SU-DHL-6 (cell line): ENCODE measurements around the gene GNG7.

Source experiments
- CTCF ChIP-seq: fragments of 200-600 bp; sonication (generic); IDR thresholded peaks from one replicate; pipeline ENCODE4 v1.5.1; 2017; ENCODE audit warnings: antibody characterized with exemption, mild to moderate bottlenecking, low read length, moderate library complexity; ENCODE audit not compliant: insufficient read depth, poor library complexity, severe bottlenecking
- EZH2phosphoT487 ChIP-seq: fragments of 200-600 bp; sonication (generic), shearing (Covaris generic); conservative IDR thresholded peaks from 2 replicates; pipeline ENCODE4 v1.6.1; 2018; ENCODE audit warnings: mild to moderate bottlenecking, antibody characterized with exemption, low read length, moderate library complexity, mixed read lengths

- TF ChIP-seq CTCF (no peak), EZH2phosphoT487 (no peak)
These were observed 207.9 kb downstream of the GNG7 start for GRCh38 chr19:2494447-2495129.
